ENCODE results near the gene DYNLT2. TPM values are rescaled to one million over a fixed set of nuclear protein-coding genes. Genes with fewer than 3 reads are reported as not detected.

Gene DYNLT2
- total RNA-seq = 1 to 10 TPM; 2.5 to 4.7 (median 4.1) TPM
- 1 to 10 TPM in 1 of 2 donors, under 1 TPM in 1; 0.58 to 1.6 TPM for polyA plus RNA-seq
- 12.4 reads per million, percentile 40 among the genes with 10 or more reads in this experiment for total RNA-seq

- ChIA-PET POLR2A (interaction anchor here (0.8 to 6.5 kb wide), 11 partner anchors 14 to 832 kb away, joined by 3 to 97 read pairs (median 4); partner anchors contain the start of genes C6orf120, PDCD2, PHF10 and PSMB1), CTCF (interaction anchor here (0.6 kb wide), 1 partner anchor 799 kb away, joined by 3 read pairs; no protein-coding TSS in a partner anchor)
- no peaks in the 10 kb centered on the region for H3K27me3 ChIP-seq (ENCODE audit: control insufficient read depth in 2 of 2, insufficient read depth in 2 of 2, low read length in 2 of 2)
- Mint-ChIP-seq H3K9me3 (peaks cover 0 to 11% (median 4%) of the 10 kb centered on the region in 11 donors), H3K36me3 (peaks cover under 1 to 18% (median 14%) of the 10 kb centered on the region in 5 donors), H3K27ac (peak within 1 kb of the TSS; percentile 96 to 100 (median 100)), H3K4me3 (peak within 1 kb of the TSS; percentile 92 to 100 (median 98)), H3K4me1 (peaks cover 21 to 43% (median 37%) of the 10 kb centered on the region in 7 donors), H3K27me3 (peaks cover 0 to 4% (median 0%) of the 10 kb centered on the region in 5 donors)
- H3K27ac ChIP-seq (ENCODE audit: low read depth, low read length) = peak within 1 kb of the TSS; percentile 92
- intact Hi-C loops (cut with micrococcal nuclease) = loop anchor here (1.0 to 5.0 kb wide), 10 partner anchors 28 to 856 kb away; partner anchors contain the start of genes C6orf120 (in 2 of the 2), FAM120B (in 2 of the 2), PDCD2 (in 2 of the 2) and TBP (in 2 of the 2)
- H3K4me1 ChIP-seq (ENCODE audit: control insufficient read depth in 2 of 2, insufficient read depth in 2 of 2, low read length in 2 of 2) = peaks cover 17% of the 10 kb centered on the region in 2 donors
- DNase-seq (peak; percentile 89 to 97 (median 94)), ATAC-seq (peak; percentile 98)
- peak within 1 kb of the TSS; percentile 84 for H3K4me3 ChIP-seq (ENCODE audit: low read length)
- H3K9me3 ChIP-seq (ENCODE audit: control insufficient read depth in 2 of 3, low read length in 3 of 3) = no peaks in the 10 kb centered on the region
- H3K36me3 ChIP-seq (ENCODE audit: control insufficient read depth in 2 of 3, insufficient read depth in 3 of 3, low read length in 3 of 3) = peaks cover 0 to under 1% (median 0%) of the 10 kb centered on the region in 3 experiments
Measured at GRCh38 chr6:169751242-169752073, at the start of gene DYNLT2, which contains the start of gene ERMARD. Gene DYNLT2, minus strand, starts transcription at chr6:169751572. Its CDS starts 114 bp downstream, at chr6:169751458. Gene ERMARD, plus strand, starts transcription at chr6:169751622. Its CDS starts 36 bp downstream, at chr6:169751658.

- Histone ChIP-seq H3K4me1 (ENCODE audit: control insufficient read depth in 2 of 2, insufficient read depth in 2 of 2, low read length in 2 of 2) (peaks cover 13 to 25% of the 10 kb centered on the region in 2 donors), H3K36me3 (ENCODE audit: control insufficient read depth in 2 of 3, insufficient read depth in 3 of 3, low read length in 3 of 3) (no peaks in the 10 kb centered on the region), H3K27me3 (ENCODE audit: control insufficient read depth in 2 of 2, insufficient read depth in 2 of 2, low read length in 2 of 2) (no peaks in the 10 kb centered on the region), H3K4me3 (ENCODE audit: low read length) (no peak overlapping the region), H3K27ac (ENCODE audit: low read depth, low read length) (no peak overlapping the region), H3K9me3 (ENCODE audit: control insufficient read depth in 2 of 3, low read length in 3 of 3) (no peaks in the 10 kb centered on the region)
- ATAC-seq = no peak
- Mint-ChIP-seq H3K4me3 (peak overlapping the region in 1 of 10 donors; percentile 16), H3K36me3 (no peaks in the 10 kb centered on the region), H3K27ac (no peak overlapping the region), H3K4me1 (peaks cover 30 to 32% (median 31%) of the 10 kb centered on the region in 7 donors), H3K27me3 (peaks cover 33 to 54% (median 42%) of the 10 kb centered on the region in 5 donors), H3K9me3 (peaks cover 0 to 7% (median 0%) of the 10 kb centered on the region in 11 donors)
- CTCF ChIA-PET = no interaction called here
- POLR2A ChIA-PET = no interaction called here
- DNase-seq = no peak
- intact Hi-C loops (cut with micrococcal nuclease) = no loop called here
Measured at GRCh38 chr6:169800668-169801395, 49.5 kb upstream of the DYNLT2 start.

GRCh38 chr6:169800116-169800667 is 48.8 kb upstream of the DYNLT2 start:
- ATAC-seq (no peak), DNase-seq (no peak)
- no peak overlapping the region for H3K4me3 Mint-ChIP-seq
- ChIA-PET CTCF (no interaction called here), POLR2A (no interaction called here)
- Histone ChIP-seq H3K27me3 (ENCODE audit: control insufficient read depth in 2 of 2, insufficient read depth in 2 of 2, low read length in 2 of 2) (no peaks in the 10 kb centered on the region), H3K4me3 (ENCODE audit: low read length) (no peak overlapping the region), H3K27ac (ENCODE audit: low read depth, low read length) (no peak overlapping the region), H3K4me1 (ENCODE audit: control insufficient read depth in 2 of 2, insufficient read depth in 2 of 2, low read length in 2 of 2) (peaks cover 13 to 18% of the 10 kb centered on the region in 2 donors), H3K36me3 (ENCODE audit: control insufficient read depth in 2 of 3, insufficient read depth in 3 of 3, low read length in 3 of 3) (no peaks in the 10 kb centered on the region), H3K9me3 (ENCODE audit: control insufficient read depth in 2 of 3, low read length in 3 of 3) (no peaks in the 10 kb centered on the region)
- H3K4me1 Mint-ChIP-seq = peaks cover 24 to 26% (median 25%) of the 10 kb centered on the region in 7 donors
- intact Hi-C loops (cut with micrococcal nuclease) = no loop called here
- no peaks in the 10 kb centered on the region for H3K36me3 Mint-ChIP-seq
- H3K27ac Mint-ChIP-seq = no peak overlapping the region
- peaks cover 27 to 52% (median 41%) of the 10 kb centered on the region in 5 donors for H3K27me3 Mint-ChIP-seq
- peaks cover 0 to under 1% (median 0%) of the 10 kb centered on the region in 11 donors for H3K9me3 Mint-ChIP-seq

GRCh38 chr6:169799474-169799926 is 48.1 kb upstream of the DYNLT2 start:
- ChIA-PET POLR2A (no interaction called here), CTCF (no interaction called here)
- Mint-ChIP-seq H3K27me3 (peaks cover 20 to 51% (median 36%) of the 10 kb centered on the region in 5 donors), H3K4me1 (peaks cover 17 to 19% (median 18%) of the 10 kb centered on the region in 7 donors), H3K27ac (no peak overlapping the region), H3K36me3 (no peaks in the 10 kb centered on the region), H3K4me3 (no peak overlapping the region), H3K9me3 (no peaks in the 10 kb centered on the region)
- Histone ChIP-seq H3K4me3 (ENCODE audit: low read length) (no peak overlapping the region), H3K27ac (ENCODE audit: low read depth, low read length) (no peak overlapping the region), H3K4me1 (ENCODE audit: control insufficient read depth in 2 of 2, insufficient read depth in 2 of 2, low read length in 2 of 2) (peaks cover 13% of the 10 kb centered on the region in 2 donors), H3K27me3 (ENCODE audit: control insufficient read depth in 2 of 2, insufficient read depth in 2 of 2, low read length in 2 of 2) (no peaks in the 10 kb centered on the region), H3K36me3 (ENCODE audit: control insufficient read depth in 2 of 3, insufficient read depth in 3 of 3, low read length in 3 of 3) (no peaks in the 10 kb centered on the region), H3K9me3 (ENCODE audit: control insufficient read depth in 2 of 3, low read length in 3 of 3) (no peaks in the 10 kb centered on the region)
- intact Hi-C loops (cut with micrococcal nuclease) = loop anchor here in 1 of 2 donors (10.0 kb wide), 1 partner anchor 155 kb away; no protein-coding TSS in a partner anchor
- DNase-seq = no peak
- ATAC-seq = no peak

- intact Hi-C loops (cut with micrococcal nuclease) = loop anchor here in 1 of 2 donors (10.0 kb wide), 1 partner anchor 156 kb away; no protein-coding TSS in a partner anchor
- Mint-ChIP-seq H3K27me3 (peaks cover 14 to 49% (median 30%) of the 10 kb centered on the region in 5 donors), H3K27ac (no peak overlapping the region), H3K4me1 (peaks cover 11 to 13% (median 12%) of the 10 kb centered on the region in 7 donors), H3K36me3 (no peaks in the 10 kb centered on the region), H3K9me3 (no peaks in the 10 kb centered on the region), H3K4me3 (no peak overlapping the region)
- ChIA-PET POLR2A (no interaction called here), CTCF (no interaction called here)
- Histone ChIP-seq H3K27ac (ENCODE audit: low read depth, low read length) (no peak overlapping the region), H3K36me3 (ENCODE audit: control insufficient read depth in 2 of 3, insufficient read depth in 3 of 3, low read length in 3 of 3) (no peaks in the 10 kb centered on the region), H3K27me3 (ENCODE audit: control insufficient read depth in 2 of 2, insufficient read depth in 2 of 2, low read length in 2 of 2) (no peaks in the 10 kb centered on the region), H3K4me1 (ENCODE audit: control insufficient read depth in 2 of 2, insufficient read depth in 2 of 2, low read length in 2 of 2) (peaks cover 12% of the 10 kb centered on the region in 2 donors), H3K4me3 (ENCODE audit: low read length) (no peak overlapping the region), H3K9me3 (ENCODE audit: control insufficient read depth in 2 of 3, low read length in 3 of 3) (no peaks in the 10 kb centered on the region)
- DNase-seq (no peak), ATAC-seq (no peak)
Measured at GRCh38 chr6:169798764-169799473, 47.5 kb upstream of the DYNLT2 start.

All from naive thymus-derived CD4-positive, alpha-beta T cell (primary cell).